ENCODE results near the gene AKAP6. TPM values are rescaled to one million over a fixed set of nuclear protein-coding genes. Genes with fewer than 3 reads are reported as not detected.

AKAP6 gene
- total RNA-seq, 2 experiments from 2014 or later = 0.13 to 0.72 TPM

- CTCF ChIA-PET (ENCODE audit: unreplicated experiment) = no interaction called here
- Histone ChIP-seq H3K79me2 (ENCODE audit: insufficient read depth, low read depth, low read length) (no peaks in the 10 kb centered on the region), H3K4me1 (ENCODE audit: insufficient read depth, low read length, poor library complexity, severe bottlenecking) (no peaks in the 10 kb centered on the region), H3K36me3 (ENCODE audit: insufficient read depth, low read length) (no peaks in the 10 kb centered on the region), H4K20me1 (ENCODE audit: insufficient read depth, low read length) (no peaks in the 10 kb centered on the region), H3K27ac (ENCODE audit: low read depth, low read length, poor library complexity, severe bottlenecking) (no peak overlapping the region), H3K9me2 (ENCODE audit: insufficient read depth, low read length) (no peaks in the 10 kb centered on the region), H3K9me3 (ENCODE audit: low read length) (no peaks in the 10 kb centered on the region), H3K4me3 (ENCODE audit: low read depth, low read length, poor library complexity, severe bottlenecking) (no peak overlapping the region), H3K4me2 (ENCODE audit: low read length) (no peak overlapping the region), H2AFZ (ENCODE audit: low read length) (no peak overlapping the region)
- no TSS peak for BruUV-seq (replicated peaks)
- POLR2A ChIA-PET = no interaction called here
- DNase-seq (ENCODE audit: low spot score) = no peak
- intact Hi-C loops (cut with micrococcal nuclease; ENCODE audit: unreplicated experiment) = no loop called here
- TF ChIP-seq, protein P1, sequence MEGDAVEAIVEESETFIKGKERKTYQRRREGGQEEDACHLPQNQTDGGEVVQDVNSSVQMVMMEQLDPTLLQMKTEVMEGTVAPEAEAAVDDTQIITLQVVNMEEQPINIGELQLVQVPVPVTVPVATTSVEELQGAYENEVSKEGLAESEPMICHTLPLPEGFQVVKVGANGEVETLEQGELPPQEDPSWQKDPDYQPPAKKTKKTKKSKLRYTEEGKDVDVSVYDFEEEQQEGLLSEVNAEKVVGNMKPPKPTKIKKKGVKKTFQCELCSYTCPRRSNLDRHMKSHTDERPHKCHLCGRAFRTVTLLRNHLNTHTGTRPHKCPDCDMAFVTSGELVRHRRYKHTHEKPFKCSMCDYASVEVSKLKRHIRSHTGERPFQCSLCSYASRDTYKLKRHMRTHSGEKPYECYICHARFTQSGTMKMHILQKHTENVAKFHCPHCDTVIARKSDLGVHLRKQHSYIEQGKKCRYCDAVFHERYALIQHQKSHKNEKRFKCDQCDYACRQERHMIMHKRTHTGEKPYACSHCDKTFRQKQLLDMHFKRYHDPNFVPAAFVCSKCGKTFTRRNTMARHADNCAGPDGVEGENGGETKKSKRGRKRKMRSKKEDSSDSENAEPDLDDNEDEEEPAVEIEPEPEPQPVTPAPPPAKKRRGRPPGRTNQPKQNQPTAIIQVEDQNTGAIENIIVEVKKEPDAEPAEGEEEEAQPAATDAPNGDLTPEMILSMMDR (conservative IDR thresholded peaks at IDR 0.05; ENCODE audit: low read length) = no peak
- no peak for TF ChIP-seq EZH2phosphoT487 (IDR thresholded peaks at IDR 0.05; ENCODE audit: borderline replicate concordance, low read depth, low read length)
These were observed 152.6 kb downstream of the AKAP6 start for GRCh38 chr14:32481707-32482106.

- Histone ChIP-seq H3K4me3 (ENCODE audit: low read depth, low read length, poor library complexity, severe bottlenecking) (no peak overlapping the region), H3K4me1 (ENCODE audit: insufficient read depth, low read length, poor library complexity, severe bottlenecking) (no peaks in the 10 kb centered on the region), H3K9me3 (ENCODE audit: low read length) (no peaks in the 10 kb centered on the region), H2AFZ (ENCODE audit: low read length) (no peak overlapping the region), H3K9me2 (ENCODE audit: insufficient read depth, low read length) (no peaks in the 10 kb centered on the region), H3K27ac (ENCODE audit: low read depth, low read length, poor library complexity, severe bottlenecking) (no peak overlapping the region), H4K20me1 (ENCODE audit: insufficient read depth, low read length) (no peaks in the 10 kb centered on the region), H3K4me2 (ENCODE audit: low read length) (no peak overlapping the region), H3K36me3 (ENCODE audit: insufficient read depth, low read length) (no peaks in the 10 kb centered on the region), H3K79me2 (ENCODE audit: insufficient read depth, low read depth, low read length) (no peaks in the 10 kb centered on the region)
- no TSS peak for BruUV-seq (replicated peaks)
- no peak for DNase-seq (ENCODE audit: low spot score)
- no peak for TF ChIP-seq EZH2phosphoT487 (IDR thresholded peaks at IDR 0.05; ENCODE audit: borderline replicate concordance, low read depth, low read length)
- TF ChIP-seq, protein P1 (conservative IDR thresholded peaks at IDR 0.05; ENCODE audit: low read length) = no peak
- POLR2A ChIA-PET = no interaction called here
- intact Hi-C loops (cut with micrococcal nuclease; ENCODE audit: unreplicated experiment) = no loop called here
- CTCF ChIA-PET (ENCODE audit: unreplicated experiment) = no interaction called here
These were observed 162.4 kb downstream of the AKAP6 start for GRCh38 chr14:32491416-32492016.

DNA sequence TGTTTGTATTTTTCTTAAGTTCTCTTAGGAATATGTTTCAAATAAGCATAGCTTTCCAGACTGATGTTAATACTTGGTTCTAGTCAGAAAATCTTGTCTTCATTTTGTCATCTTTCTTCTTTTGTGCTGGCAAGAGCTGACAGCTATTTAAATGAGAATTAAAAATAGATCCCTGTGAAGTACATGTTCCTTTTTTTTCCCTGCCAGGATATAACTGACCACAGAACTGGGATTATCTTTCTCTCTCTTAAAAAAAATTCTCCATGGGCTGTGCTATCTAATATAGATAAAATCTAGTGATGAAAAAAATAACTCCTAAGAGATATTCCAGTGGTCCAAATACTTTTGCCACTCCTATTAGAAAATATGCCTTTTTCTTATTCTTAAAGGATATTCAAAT, 163.4 kb downstream of the AKAP6 start:
- intact Hi-C loops (cut with micrococcal nuclease; ENCODE audit: unreplicated experiment) = no loop called here
- no peak overlapping the region for H3K4me3 ChIP-seq (ENCODE audit: low read depth, low read length, poor library complexity, severe bottlenecking)
- H3K4me1 ChIP-seq (ENCODE audit: insufficient read depth, low read length, poor library complexity, severe bottlenecking) = no peaks in the 10 kb centered on the region
- H3K79me2 ChIP-seq (ENCODE audit: insufficient read depth, low read depth, low read length) = no peaks in the 10 kb centered on the region
- ChIA-PET CTCF (ENCODE audit: unreplicated experiment) (no interaction called here), POLR2A (no interaction called here)
- BruUV-seq (replicated peaks) = no TSS peak
- DNase-seq (ENCODE audit: low spot score) = no peak
- H3K9me3 ChIP-seq (ENCODE audit: low read length) = no peaks in the 10 kb centered on the region
- TF ChIP-seq EZH2phosphoT487 (IDR thresholded peaks at IDR 0.05; ENCODE audit: borderline replicate concordance, low read depth, low read length) = no peak
- TF ChIP-seq, protein P1 (conservative IDR thresholded peaks at IDR 0.05; ENCODE audit: low read length) = no peak
- no peaks in the 10 kb centered on the region for H3K9me2 ChIP-seq (ENCODE audit: insufficient read depth, low read length)
- H2AFZ ChIP-seq (ENCODE audit: low read length) = no peak overlapping the region
- H4K20me1 ChIP-seq (ENCODE audit: insufficient read depth, low read length) = no peaks in the 10 kb centered on the region
- no peaks in the 10 kb centered on the region for H3K36me3 ChIP-seq (ENCODE audit: insufficient read depth, low read length)
- H3K4me2 ChIP-seq (ENCODE audit: low read length) = no peak overlapping the region
- no peak overlapping the region for H3K27ac ChIP-seq (ENCODE audit: low read depth, low read length, poor library complexity, severe bottlenecking)

Measured in OCI-LY7 (cell line).